Measurements from ENCODE around the gene HSPD1. TPM values are rescaled to one million over a fixed set of nuclear protein-coding genes. Genes with fewer than 3 reads are reported as not detected.

HSPD1 gene
- 200 and 364 TPM in 2 replicates for total RNA-seq

GRCh38 chr2:197499594-197500502 is at the start of gene HSPD1, which contains the start of gene HSPE1:
HSPD1 (minus strand) TSS chr2:197499840; CDS start chr2:197498848, 992 bp downstream.
HSPE1 (plus strand) TSS chr2:197500379; CDS start chr2:197500437, 58 bp downstream.

GRCh38 chr2:197515739-197516392 is 16.2 kb upstream of the HSPD1 start, which contains the start of gene MOB4:
MOB4 (plus strand) TSS chr2:197516066; CDS start chr2:197516087, 21 bp downstream.

DNA sequence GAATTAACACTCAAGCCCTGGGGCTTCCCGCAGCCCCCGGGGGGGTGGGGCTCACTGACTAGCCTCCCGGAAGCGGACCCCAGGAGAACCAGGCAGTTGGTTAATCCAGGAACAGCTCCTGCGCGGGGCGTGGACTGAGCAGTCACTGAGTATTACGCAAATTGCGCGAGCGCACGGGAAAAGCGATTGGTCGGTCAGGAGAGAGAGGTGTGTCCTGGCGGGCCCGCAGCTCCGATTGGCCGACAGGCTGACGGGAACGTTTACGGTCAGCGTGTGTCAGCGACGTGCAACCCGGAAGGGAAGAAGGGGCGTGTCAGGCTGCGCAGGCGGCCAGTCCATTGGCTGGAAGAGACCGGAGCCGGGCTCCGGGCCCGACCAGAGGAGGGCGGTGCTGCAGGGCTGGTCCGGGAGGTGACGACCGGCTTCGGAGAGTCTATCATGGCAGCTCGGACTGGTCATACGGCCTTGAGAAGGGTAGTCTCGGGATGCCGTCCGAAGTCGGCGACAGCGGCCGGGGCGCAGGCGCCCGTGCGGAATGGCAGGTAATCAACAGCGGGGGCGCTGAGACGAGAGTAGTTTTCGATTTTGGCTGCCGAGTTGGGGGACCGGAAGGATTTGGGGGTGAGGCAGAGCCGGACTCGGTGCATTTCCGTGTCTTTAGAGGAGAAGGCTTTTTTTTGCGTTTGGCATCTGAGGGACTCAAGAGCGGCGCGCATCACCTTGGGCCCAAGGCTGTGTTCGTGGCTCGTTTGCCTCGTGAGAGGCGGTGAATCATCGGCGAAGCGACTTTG is 46.3 kb downstream of the HSPD1 start, which contains the start of gene COQ10B:
Gene COQ10B, plus strand, starts transcription at position 430 of the 791 bp plus-strand sequence. Its CDS starts 9 bp downstream, at position 439.

Other genes starting within 250 kb of the HSPD1 start
- gene ANKRD44, start 189.1 kb downstream of the HSPD1 start, total RNA-seq = 0.47 and 0.49 TPM in 2 replicates
- 70.1 and 83.6 TPM in 2 replicates for gene SF3B1, start 64.8 kb downstream of the HSPD1 start, total RNA-seq
- 19.7 and 24.4 TPM in 2 replicates for gene COQ10B, start 46.3 kb downstream of the HSPD1 start, total RNA-seq
- 106 and 275 TPM in 2 replicates for gene HSPE1, start 539 bp upstream of the HSPD1 start, total RNA-seq
- gene MOB4, start 16.2 kb upstream of the HSPD1 start, total RNA-seq = 24.5 and 28.6 TPM in 2 replicates
- gene RFTN2, start 175.7 kb upstream of the HSPD1 start, total RNA-seq = not detected in 2 replicates
- 9.2 and 11.4 TPM in 2 replicates for gene MARS2, start 205.5 kb upstream of the HSPD1 start, total RNA-seq